ENCODE measurements around the gene TTLL11. TPM values are rescaled to one million over a fixed set of nuclear protein-coding genes. Genes with fewer than 3 reads are reported as not detected.
A peak's percentile ranks its signal among the peaks of the same experiment; 100 is the strongest.

TTLL11 gene
- total RNA-seq, 4 donors from 2014 or later, result 7.9 to 14.4 (median 9.7) TPM

DNA sequence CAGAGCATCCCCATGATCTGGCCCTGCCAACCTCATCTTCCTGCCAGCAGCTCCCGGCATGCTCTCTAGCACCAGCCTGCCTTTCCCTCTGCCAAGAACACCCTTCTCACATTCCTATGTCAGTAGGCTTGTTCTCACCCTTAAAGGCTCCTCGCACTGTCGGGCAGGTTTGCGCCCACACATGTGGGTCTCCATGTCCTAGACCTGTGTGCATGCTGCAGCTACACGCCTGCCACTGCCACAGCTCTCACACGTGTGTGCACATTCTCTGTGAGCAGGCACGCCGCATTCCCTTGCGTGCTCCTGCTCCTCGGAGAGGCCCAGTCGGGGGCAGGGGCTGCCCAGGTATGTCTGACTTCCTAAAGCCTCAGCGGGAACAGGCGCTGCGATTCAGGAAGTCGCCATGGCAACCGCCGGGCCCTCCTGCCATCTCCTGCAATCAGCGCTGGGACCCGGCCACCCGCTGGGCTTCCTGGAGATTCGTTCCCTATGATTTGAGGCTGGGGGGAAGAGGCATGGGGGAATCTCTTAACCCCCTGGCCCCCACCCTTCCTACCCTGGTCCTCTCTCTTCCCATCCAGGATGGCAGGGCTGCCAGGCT lies 38.4 kb upstream of the TTLL11 start:
- no peaks in the 10 kb centered on the region for H3K27me3 ChIP-seq
- H3K36me3 ChIP-seq, result no peaks in the 10 kb centered on the region
- no peak overlapping the region for H3K4me3 ChIP-seq (replicated peaks in 1 of 3)
- peaks cover 0 to 15% of the 10 kb centered on the region in 2 donors for H3K4me1 ChIP-seq
- intact Hi-C loops (cut with DNase I), result no loop called here
- no peak for TF ChIP-seq POLR2A (IDR thresholded peaks at IDR 0.05)
- TF ChIP-seq, protein P1, sequence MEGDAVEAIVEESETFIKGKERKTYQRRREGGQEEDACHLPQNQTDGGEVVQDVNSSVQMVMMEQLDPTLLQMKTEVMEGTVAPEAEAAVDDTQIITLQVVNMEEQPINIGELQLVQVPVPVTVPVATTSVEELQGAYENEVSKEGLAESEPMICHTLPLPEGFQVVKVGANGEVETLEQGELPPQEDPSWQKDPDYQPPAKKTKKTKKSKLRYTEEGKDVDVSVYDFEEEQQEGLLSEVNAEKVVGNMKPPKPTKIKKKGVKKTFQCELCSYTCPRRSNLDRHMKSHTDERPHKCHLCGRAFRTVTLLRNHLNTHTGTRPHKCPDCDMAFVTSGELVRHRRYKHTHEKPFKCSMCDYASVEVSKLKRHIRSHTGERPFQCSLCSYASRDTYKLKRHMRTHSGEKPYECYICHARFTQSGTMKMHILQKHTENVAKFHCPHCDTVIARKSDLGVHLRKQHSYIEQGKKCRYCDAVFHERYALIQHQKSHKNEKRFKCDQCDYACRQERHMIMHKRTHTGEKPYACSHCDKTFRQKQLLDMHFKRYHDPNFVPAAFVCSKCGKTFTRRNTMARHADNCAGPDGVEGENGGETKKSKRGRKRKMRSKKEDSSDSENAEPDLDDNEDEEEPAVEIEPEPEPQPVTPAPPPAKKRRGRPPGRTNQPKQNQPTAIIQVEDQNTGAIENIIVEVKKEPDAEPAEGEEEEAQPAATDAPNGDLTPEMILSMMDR (IDR thresholded peaks at IDR 0.05), result no peak
- H3K27ac ChIP-seq, result no peak overlapping the region
- H3K9me3 ChIP-seq, result no peaks in the 10 kb centered on the region
- peak; percentile 12 to 30 for DNase-seq
- 15 to 24% methylated on average over 12 to 16 of the region's 21 CpGs for WGBS, 2 donors

DNA sequence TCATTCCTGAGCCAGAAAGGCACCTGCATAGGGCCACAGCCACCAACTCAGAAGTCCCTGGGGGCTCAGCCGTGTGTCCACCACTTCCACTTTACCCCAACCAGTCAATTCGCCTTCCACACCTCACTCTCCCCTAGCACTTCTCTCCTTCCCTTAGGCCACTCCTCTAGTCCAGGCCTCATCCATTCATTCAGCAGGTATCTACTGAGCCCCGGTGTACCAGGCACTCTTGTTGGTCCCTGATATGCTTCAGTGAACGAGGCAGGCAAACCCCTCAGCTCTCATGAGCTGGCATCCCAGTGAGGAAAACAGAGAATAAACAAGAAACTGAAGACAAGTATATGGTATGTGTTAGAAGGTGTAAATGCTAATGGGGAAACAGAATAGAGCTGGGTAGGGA lies 37.7 kb upstream of the TTLL11 start:
- no peak overlapping the region for H3K27ac ChIP-seq
- TF ChIP-seq, protein P1 (IDR thresholded peaks at IDR 0.05), result no peak
- no peak for TF ChIP-seq POLR2A (IDR thresholded peaks at IDR 0.05)
- H3K9me3 ChIP-seq, result no peaks in the 10 kb centered on the region
- intact Hi-C loops (cut with DNase I), result no loop called here
- no peaks in the 10 kb centered on the region for H3K27me3 ChIP-seq
- 66 to 69% methylated on average over 4 of the region's 4 CpGs for WGBS, 2 donors
- H3K4me3 ChIP-seq (replicated peaks in 1 of 3), result no peak overlapping the region
- DNase-seq, result no peak
- H3K4me1 ChIP-seq, result peaks cover 0 to 22% of the 10 kb centered on the region in 2 donors
- H3K36me3 ChIP-seq, result no peaks in the 10 kb centered on the region

DNA sequence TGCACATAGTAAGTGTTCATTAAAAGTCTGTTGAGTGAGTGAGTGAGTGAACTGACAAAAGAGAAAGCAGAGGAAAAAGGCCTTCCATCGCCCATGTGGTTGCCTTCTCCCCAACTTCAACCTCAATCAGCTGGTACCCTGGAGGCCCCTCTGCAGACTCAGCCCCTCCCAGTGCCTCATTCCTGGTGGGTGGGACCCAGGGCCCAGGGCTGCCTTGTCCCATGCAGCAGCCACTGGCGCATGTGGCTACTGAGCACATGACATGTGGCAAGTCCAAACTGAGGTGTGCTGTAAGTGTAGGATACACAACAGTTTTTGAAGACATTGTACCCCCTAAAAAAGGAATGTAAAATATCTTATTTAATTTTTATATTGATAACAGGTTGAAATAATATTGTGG lies 36.9 kb upstream of the TTLL11 start:
- WGBS, 2 donors, result 86 to 89% methylated on average over 2 of the region's 2 CpGs
- intact Hi-C loops (cut with DNase I), result loop anchor here (10.0 kb wide), 1 partner anchor 325 kb away; no protein-coding TSS in a partner anchor
- Histone ChIP-seq H3K9me3 (no peaks in the 10 kb centered on the region), H3K4me1 (peaks cover 0 to 27% of the 10 kb centered on the region in 2 donors), H3K27ac (no peak overlapping the region), H3K4me3 (replicated peaks in 1 of 3) (no peak overlapping the region), H3K36me3 (no peaks in the 10 kb centered on the region), H3K27me3 (no peaks in the 10 kb centered on the region)
- no peak for TF ChIP-seq POLR2A (IDR thresholded peaks at IDR 0.05)
- TF ChIP-seq, protein P1 (IDR thresholded peaks at IDR 0.05), result no peak
- no peak for DNase-seq

DNA sequence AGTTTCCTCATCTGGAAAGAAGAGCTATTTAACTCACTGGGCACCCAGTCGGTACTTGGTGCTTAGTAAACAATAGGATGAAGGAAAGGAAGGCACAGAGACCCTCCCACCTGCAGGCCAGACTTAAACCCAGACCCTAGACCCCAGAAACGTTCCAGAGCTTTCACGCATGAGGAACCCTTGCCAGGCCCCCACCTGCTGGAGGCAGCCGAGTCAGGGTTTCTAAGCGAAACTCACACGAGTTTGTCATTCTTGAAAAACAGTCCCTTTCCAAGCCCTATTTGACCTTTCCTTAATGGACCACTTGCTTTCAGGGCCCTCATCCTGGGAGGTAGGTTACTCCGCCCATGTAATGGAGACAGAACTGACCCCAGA lies 35.8 kb upstream of the TTLL11 start:
- no peak for DNase-seq
- intact Hi-C loops (cut with DNase I), result loop anchor here (10.0 kb wide), 1 partner anchor 326 kb away; no protein-coding TSS in a partner anchor
- Histone ChIP-seq H3K4me1 (peaks cover 0 to 19% of the 10 kb centered on the region in 2 donors), H3K36me3 (no peaks in the 10 kb centered on the region), H3K9me3 (no peaks in the 10 kb centered on the region), H3K4me3 (replicated peaks in 1 of 3) (no peak overlapping the region), H3K27me3 (no peaks in the 10 kb centered on the region), H3K27ac (no peak overlapping the region)
- TF ChIP-seq, protein P1 (IDR thresholded peaks at IDR 0.05), result no peak
- TF ChIP-seq POLR2A (IDR thresholded peaks at IDR 0.05), result no peak
- 78 to 83% methylated on average over 7 of the region's 7 CpGs for WGBS, 2 donors
